ENCODE results near the gene KDM4B. TPM values are rescaled to one million over a fixed set of nuclear protein-coding genes. Genes with fewer than 3 reads are reported as not detected.
"Not testable (repeated sequence)": the region's sequence is repeated elsewhere in the genome, so short reads cannot be mapped to it uniquely, and the experiment has no call there.

Gene KDM4B
- total RNA-seq, 4 donors from 2014 or later: 26.0 to 51.2 (median 34.2) TPM

DNA sequence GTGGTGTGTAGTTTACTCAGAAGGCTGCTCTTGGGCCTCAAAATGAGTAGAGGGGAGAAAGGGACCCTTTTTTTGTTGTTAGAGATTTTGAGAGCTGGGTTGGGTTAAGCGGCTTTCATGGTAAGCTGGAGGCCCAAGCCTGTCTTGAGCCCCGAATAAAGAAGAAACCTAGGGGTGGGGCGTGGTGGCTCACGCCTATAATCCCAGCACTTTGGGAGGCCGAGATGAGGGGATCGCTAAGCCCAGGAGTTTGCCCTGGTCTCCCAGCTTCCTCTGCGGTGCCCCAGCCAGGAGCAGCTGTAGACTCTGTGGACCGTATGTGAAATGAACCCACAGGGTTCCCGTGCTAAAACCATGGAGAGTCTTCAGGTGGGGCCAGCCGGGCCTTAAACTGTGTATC is 56.1 kb downstream of the KDM4B start:
- 85% methylated on average over 6 of the region's 10 CpGs for WGBS
- no peaks in the 10 kb centered on the region for H3K27me3 ChIP-seq
- H3K4me3 ChIP-seq: no peak overlapping the region
- peaks cover 24 to 95% (median 60%) of the 10 kb centered on the region in 4 donors for H3K4me1 ChIP-seq
- H3K27ac ChIP-seq (replicated peaks in 1 of 4): peak overlapping the region in 1 of 4 donors; percentile 12
- no peaks in the 10 kb centered on the region for H3K9me3 ChIP-seq
- TF ChIP-seq POLR2A (IDR thresholded peaks at IDR 0.05; ENCODE audit: low read depth) (no peak), POLR2AphosphoS5 (IDR thresholded peaks at IDR 0.05) (no peak), EP300 (IDR thresholded peaks at IDR 0.05) (no peak)
- TF ChIP-seq, protein P1, sequence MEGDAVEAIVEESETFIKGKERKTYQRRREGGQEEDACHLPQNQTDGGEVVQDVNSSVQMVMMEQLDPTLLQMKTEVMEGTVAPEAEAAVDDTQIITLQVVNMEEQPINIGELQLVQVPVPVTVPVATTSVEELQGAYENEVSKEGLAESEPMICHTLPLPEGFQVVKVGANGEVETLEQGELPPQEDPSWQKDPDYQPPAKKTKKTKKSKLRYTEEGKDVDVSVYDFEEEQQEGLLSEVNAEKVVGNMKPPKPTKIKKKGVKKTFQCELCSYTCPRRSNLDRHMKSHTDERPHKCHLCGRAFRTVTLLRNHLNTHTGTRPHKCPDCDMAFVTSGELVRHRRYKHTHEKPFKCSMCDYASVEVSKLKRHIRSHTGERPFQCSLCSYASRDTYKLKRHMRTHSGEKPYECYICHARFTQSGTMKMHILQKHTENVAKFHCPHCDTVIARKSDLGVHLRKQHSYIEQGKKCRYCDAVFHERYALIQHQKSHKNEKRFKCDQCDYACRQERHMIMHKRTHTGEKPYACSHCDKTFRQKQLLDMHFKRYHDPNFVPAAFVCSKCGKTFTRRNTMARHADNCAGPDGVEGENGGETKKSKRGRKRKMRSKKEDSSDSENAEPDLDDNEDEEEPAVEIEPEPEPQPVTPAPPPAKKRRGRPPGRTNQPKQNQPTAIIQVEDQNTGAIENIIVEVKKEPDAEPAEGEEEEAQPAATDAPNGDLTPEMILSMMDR (IDR thresholded peaks at IDR 0.05): no peak
- intact Hi-C loops (cut with DNase I): no loop called here
- peaks cover 0 to 11% (median 7%) of the 10 kb centered on the region in 4 donors for H3K36me3 ChIP-seq
- DNase-seq (ENCODE audit: extremely low spot score): no peak

DNA sequence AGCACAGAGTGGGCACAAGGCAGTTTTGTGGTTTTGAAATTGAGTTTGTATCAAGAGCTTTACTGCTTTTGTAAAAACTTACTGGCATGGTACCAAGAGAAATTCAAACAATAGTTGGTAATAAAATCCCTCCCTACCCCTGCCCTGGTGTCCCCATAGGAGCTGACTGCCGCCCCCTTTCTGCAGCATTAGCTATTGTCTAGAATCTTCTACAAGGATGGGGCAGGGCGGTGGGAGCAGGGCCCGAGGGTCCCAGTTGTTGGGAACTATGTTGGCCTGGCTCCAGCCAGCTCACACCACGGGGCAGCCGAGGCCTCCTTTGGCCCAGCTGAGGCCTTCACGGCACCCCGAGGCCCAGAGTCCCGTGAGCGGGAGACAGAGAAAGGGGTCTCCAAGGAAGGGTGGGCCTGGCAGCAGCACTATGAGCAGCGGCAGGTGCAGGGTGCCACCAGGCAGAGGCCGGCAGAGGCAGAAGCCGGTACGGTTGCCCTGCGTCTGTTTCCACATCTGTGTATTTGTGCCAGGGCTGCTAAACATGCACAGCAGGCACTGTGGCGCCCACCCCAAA is 57.9 kb downstream of the KDM4B start:
- DNase-seq (ENCODE audit: extremely low spot score): no peak
- peaks cover 0 to 5% (median 2%) of the 10 kb centered on the region in 4 donors for H3K36me3 ChIP-seq
- no peaks in the 10 kb centered on the region for H3K9me3 ChIP-seq
- H3K4me3 ChIP-seq: no peak overlapping the region
- H3K27me3 ChIP-seq: no peaks in the 10 kb centered on the region
- H3K27ac ChIP-seq (replicated peaks in 1 of 4): peak overlapping the region in 1 of 4 donors; percentile 22
- intact Hi-C loops (cut with DNase I): no loop called here
- peaks cover 31 to 98% (median 77%) of the 10 kb centered on the region in 4 donors for H3K4me1 ChIP-seq
- no CpG with 5 or more reads among the region's 15 CpGs for WGBS
- TF ChIP-seq, protein P1 (IDR thresholded peaks at IDR 0.05): peak in 1 of 3 experiments; percentile 10
- TF ChIP-seq POLR2AphosphoS5 (IDR thresholded peaks at IDR 0.05) (no peak), EP300 (IDR thresholded peaks at IDR 0.05) (no peak)

DNA sequence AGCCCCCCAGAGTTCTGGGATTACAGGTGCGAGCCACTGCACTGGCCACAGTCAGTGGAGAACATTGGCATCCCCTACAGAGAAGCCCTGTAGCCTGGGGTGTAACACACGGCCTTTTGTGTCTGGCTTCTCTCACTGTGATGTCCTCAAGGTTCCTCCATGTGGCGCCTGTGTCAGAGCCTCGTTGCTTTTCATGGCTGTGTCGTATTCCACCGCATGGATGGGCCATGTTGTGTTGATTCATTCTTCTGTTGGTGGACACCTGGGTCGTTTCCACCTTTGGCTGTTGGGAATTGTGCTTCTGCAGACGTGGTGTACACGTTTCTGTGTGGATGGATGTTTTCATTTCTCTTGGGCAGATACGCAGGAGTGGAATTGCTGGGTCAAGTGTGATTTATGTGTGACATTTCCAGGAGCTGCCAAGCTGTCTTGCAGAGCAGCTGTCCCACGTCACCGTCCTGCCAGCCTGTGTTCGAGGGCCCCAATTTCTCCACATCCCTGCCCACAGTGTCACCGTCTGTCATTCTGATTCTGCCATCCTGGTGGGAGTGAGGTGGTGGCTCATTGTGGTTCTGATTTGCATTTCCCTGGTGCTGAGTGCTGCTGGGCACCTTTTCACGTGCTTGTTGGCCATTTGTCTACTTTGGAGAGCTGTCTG is 59.4 kb downstream of the KDM4B start:
- peaks cover 35 to 87% (median 68%) of the 10 kb centered on the region in 4 donors for H3K4me1 ChIP-seq
- no peaks in the 10 kb centered on the region for H3K27me3 ChIP-seq
- H3K9me3 ChIP-seq: no peaks in the 10 kb centered on the region
- H3K4me3 ChIP-seq: no peak overlapping the region
- no peak overlapping the region for H3K27ac ChIP-seq (replicated peaks in 1 of 4)
- WGBS: 92% methylated on average over 13 of the region's 15 CpGs
- H3K36me3 ChIP-seq: peaks cover 0 to 14% (median 10%) of the 10 kb centered on the region in 4 donors
- TF ChIP-seq, protein P1 (IDR thresholded peaks at IDR 0.05): no peak
- TF ChIP-seq POLR2AphosphoS5 (IDR thresholded peaks at IDR 0.05): no peak
- TF ChIP-seq EP300 (IDR thresholded peaks at IDR 0.05): no peak
- no peak for TF ChIP-seq POLR2A (IDR thresholded peaks at IDR 0.05; ENCODE audit: low read depth)
- intact Hi-C loops (cut with DNase I): loop anchor here (2.0 kb wide), 1 partner anchor 62 kb away; no protein-coding TSS in a partner anchor
- no peak for DNase-seq (ENCODE audit: extremely low spot score)

DNA sequence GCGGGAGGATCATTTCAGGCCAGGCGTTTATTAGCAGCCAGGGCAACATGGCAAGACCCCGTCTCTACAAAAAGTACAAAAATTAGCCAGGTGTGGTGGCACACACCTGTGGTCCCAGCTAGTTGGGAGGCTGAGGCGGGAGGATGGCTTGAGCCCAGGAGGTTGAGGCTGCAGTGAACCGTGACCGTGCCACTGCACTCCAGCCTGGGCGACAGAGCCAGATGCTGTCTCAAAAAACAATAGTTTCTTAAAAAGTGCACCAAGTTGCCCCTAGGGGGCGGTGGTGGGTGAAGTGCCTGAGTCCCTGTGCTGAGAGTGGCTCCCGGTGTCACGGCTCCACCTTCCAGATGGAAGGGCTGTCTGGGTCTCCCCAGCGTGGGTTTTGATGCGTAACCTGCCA is 60.7 kb downstream of the KDM4B start:
- not testable (repeated sequence) for H3K27me3 ChIP-seq; H3K4me3 ChIP-seq; H3K27ac ChIP-seq (replicated peaks in 1 of 4); H3K9me3 ChIP-seq; DNase-seq (ENCODE audit: extremely low spot score)
- Histone ChIP-seq H3K36me3 (peaks cover 5 to 26% (median 22%) of the 10 kb centered on the region in 4 donors), H3K4me1 (peaks cover 28 to 75% (median 56%) of the 10 kb centered on the region in 4 donors)
- WGBS: 69% methylated on average over 11 of the region's 12 CpGs
- intact Hi-C loops (cut with DNase I): loop anchor here (2.0 kb wide), 1 partner anchor 63 kb away; no protein-coding TSS in a partner anchor
- TF ChIP-seq, protein P1 (IDR thresholded peaks at IDR 0.05): peak; percentile 31 to 60 (median 45)

Data from esophagus muscularis mucosa (tissue), 4 donors.